GM12801 (cell line): ENCODE results near the gene DPP6.

Source experiments
- TF ChIP-seq, protein P1 (sequence below): IDR thresholded peaks from one replicate; pipeline ENCODE4 v1.5.1; 2011; ENCODE audit warnings: control low read depth; ENCODE audit not compliant: insufficient read length; ENCODE audit errors: extremely low read depth

Gene DPP6

DNA sequence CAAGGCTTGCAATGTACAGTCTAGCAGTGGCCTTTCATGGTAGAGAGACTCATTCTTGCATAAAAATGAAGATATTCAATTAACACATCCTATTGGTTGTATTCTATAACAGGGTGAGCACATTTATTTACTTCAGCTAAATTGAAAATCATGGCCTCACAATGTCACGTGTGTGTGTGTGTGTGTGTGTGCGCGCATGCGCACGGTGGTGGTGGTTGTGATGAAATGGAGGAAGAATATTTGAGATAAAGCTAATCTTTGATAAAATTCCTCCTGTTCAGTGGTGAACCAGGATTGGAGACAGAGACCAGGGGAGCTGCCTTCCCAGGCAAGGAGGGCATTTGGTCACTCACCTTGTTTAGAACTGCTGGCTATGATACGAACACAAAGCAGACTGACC is 199.8 kb downstream of the DPP6 start:
- TF ChIP-seq, protein P1, sequence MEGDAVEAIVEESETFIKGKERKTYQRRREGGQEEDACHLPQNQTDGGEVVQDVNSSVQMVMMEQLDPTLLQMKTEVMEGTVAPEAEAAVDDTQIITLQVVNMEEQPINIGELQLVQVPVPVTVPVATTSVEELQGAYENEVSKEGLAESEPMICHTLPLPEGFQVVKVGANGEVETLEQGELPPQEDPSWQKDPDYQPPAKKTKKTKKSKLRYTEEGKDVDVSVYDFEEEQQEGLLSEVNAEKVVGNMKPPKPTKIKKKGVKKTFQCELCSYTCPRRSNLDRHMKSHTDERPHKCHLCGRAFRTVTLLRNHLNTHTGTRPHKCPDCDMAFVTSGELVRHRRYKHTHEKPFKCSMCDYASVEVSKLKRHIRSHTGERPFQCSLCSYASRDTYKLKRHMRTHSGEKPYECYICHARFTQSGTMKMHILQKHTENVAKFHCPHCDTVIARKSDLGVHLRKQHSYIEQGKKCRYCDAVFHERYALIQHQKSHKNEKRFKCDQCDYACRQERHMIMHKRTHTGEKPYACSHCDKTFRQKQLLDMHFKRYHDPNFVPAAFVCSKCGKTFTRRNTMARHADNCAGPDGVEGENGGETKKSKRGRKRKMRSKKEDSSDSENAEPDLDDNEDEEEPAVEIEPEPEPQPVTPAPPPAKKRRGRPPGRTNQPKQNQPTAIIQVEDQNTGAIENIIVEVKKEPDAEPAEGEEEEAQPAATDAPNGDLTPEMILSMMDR: no peak

DNA sequence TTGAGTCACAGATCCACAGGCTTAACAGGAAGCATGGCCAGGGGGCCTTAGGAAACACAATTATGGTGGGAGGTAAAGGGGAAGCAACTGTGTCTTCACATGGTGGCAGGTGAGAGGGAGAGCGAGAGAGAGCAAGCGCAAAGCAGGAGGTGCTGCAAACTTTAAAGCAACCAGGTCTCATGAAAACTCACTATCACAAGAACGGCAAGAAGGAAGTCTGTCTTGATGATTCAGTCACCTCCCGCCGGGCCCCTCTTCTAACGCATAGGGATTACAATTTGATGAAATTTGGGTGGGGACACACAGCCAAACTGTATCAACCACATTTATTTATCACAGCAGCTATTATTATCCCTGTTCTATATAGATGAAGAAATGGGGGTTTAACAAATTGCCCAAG is 201.6 kb downstream of the DPP6 start:
- TF ChIP-seq, protein P1: no peak

DNA sequence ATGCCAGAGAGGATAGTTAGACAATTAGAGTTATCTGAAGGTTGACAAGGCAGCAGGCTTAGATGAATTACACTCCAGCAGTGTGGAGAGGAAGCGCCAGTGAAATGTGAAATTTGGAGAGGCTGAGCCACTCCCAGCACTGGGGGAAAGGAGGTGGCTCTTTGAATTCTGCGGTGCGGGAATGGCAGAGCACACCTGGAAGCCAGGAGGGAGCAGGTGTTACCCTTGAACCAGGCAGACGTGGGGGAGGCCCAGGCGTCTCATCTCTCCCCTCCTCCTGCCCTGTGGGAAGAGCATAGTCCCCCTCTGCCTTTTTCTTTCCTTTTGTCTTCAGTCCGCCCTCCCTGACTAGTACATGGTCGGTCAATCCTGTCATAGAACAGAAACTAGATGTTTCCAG is 203.1 kb downstream of the DPP6 start:
- TF ChIP-seq, protein P1: no peak

DNA sequence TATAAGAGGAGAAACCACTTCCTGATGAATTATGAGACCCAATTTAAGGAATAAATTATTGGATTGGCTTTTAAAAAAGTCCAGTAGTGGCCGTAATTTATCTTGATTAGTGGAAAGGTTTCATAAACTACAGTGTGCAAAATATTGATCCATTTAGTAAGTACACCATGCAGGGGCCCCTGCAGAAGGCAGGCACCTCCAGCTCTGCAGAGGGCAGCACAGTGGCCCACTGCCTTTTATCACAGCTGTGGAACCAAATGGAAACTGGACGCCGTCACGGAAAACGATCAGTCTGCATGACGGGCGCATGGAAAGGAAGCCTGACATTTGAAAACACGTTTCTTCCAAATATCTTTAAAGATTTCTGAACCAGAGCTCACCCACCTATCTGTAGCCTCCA is 204.0 kb downstream of the DPP6 start:
- TF ChIP-seq, protein P1: no peak

DNA sequence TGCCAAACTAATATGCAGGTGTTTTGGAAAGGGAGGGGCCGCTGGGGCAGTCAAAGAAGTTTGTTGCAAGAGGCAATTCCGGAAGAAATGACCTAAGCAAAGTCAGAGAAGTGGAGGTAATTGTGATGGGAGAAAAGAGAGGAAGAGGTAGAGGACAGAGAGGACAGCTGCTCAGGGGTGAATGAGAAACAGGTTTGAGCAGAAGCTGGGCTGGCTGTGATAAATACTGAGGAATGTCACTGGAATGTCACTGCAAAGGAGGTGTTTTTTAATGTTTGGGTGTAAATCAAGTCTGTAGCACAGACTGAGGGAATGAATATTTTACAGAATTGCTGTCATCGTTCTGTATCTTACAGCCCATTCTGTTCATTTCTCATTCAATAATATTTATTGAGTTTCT is 207.2 kb downstream of the DPP6 start:
- TF ChIP-seq, protein P1: no peak

DNA sequence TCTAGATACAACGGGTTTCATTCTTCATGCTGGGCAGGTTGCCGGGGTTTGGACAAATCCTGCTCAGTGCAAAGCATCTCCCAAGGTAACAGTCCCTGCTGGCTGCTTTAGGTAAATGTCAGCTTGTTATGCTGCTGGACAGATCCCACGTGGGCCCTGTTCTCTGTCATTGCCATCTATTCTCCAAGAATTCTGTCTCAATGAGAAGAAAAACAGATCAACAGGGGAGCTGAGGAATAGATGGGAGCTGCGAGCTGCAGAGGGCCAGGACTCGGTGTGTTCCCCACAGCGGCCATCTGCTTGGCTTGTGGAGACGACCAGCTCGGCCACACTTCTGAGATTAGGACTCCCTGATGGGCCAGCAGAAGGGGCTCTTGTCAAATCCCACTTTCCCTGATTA is 235.2 kb downstream of the DPP6 start:
- TF ChIP-seq, protein P1: no peak

DNA sequence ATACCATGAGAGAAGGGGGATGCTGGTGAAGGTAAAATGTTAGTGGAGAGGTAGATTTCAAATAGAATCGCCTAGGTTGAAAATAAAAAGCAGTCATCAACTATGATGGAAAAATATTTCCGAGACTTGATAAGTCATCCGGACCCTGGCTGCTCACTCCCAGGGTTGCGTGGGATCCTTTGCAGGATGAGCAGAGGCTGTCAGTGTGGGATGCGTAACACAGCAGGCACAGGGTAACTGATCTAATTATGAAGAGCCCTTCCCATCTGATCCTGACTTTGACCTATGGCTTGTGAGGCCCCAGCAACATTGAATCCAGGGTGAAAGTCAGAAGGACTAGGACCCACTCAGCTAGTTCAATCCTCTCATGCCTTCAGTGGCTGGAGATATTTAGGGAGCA is 236.9 kb downstream of the DPP6 start:
- TF ChIP-seq, protein P1: no peak

DNA sequence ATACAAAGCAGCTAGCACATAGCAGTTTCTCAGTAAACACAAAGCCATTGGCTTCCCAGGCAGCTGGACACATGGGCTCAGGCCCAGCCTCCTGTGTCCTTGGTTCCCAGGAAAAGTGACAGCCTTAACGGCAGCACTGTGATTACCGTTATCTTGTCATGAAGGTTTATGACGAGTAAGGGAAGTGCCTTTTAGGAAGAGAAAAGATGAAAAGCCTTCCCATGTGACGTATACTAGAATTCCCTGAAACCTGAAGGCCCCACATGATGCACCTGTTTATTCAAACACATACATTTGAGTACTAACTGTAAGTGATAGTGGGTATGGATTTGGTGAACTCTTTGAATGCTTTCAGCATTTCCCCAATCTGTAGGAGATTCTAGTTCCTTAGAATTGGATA is 244.2 kb downstream of the DPP6 start:
- TF ChIP-seq, protein P1: no peak
